Measurements from ENCODE around the gene CFAP299. TPM values are rescaled to one million over a fixed set of nuclear protein-coding genes. Genes with fewer than 3 reads are reported as not detected.

Gene CFAP299
- total and polyA plus RNA-seq, 2 of the 8 experiments (the other 6 are each of a cell fraction or from before 2014, with no cell fraction given): not detected

- TF ChIP-seq USF2 (IDR thresholded peaks at IDR 0.05; ENCODE audit: low read length): no peak
- TF ChIP-seq KDM5A (IDR thresholded peaks at IDR 0.05; ENCODE audit: low read length): no peak
- TF ChIP-seq NRF1 (IDR thresholded peaks at IDR 0.05; ENCODE audit: low read depth, low read length): no peak
- no peak for TF ChIP-seq CREB1 (IDR thresholded peaks at IDR 0.05)
- TF ChIP-seq CTBP2 (IDR thresholded peaks at IDR 0.05; ENCODE audit: borderline replicate concordance, insufficient read depth, insufficient read length, low read length): no peak
Observed at GRCh38 chr4:80586716-80587115, 251.2 kb downstream of the CFAP299 start (continued).
